Activated CD4-positive, alpha-beta T cell treated with anti-CD3 and anti-CD28 coated beads, Interleukin-2, amount 10 ng/mL, durations not matched to agents 24 days and 14 days (primary cell): ENCODE measurements around the gene EEF1G. TPM values are rescaled to one million over a fixed set of nuclear protein-coding genes. Genes with fewer than 3 reads are reported as not detected.
"Not testable (repeated sequence)": the region's sequence is repeated elsewhere in the genome, so short reads cannot be mapped to it uniquely, and the experiment has no call there.

ENCODE experiments used
- DNase-seq: peaks from one replicate; pipeline ENCODE4 v3.0.0; 2022
- H3K27ac Mint-ChIP-seq: one replicate; pipeline ENCODE4 v1.8.0; 2022; ENCODE audit warnings: mild to moderate bottlenecking, mixed read lengths
- H3K27me3 Mint-ChIP-seq: one replicate; pipeline ENCODE4 v1.8.0; 2022; ENCODE audit warnings: mixed read lengths
- H3K36me3 Mint-ChIP-seq: one replicate; pipeline ENCODE4 v1.8.0; 2022; ENCODE audit warnings: low read depth, mild to moderate bottlenecking, mixed read lengths
- H3K4me1 Mint-ChIP-seq: one replicate; pipeline ENCODE4 v1.8.0; 2021; ENCODE audit warnings: mixed read lengths
- H3K4me3 Mint-ChIP-seq: one replicate; pipeline ENCODE4 v1.8.0; 2022; ENCODE audit warnings: mild to moderate bottlenecking, moderate library complexity, mixed read lengths
- H3K9me3 Mint-ChIP-seq: one replicate; pipeline ENCODE4 v1.8.0; 2021; ENCODE audit warnings: mixed read lengths
- intact Hi-C: fragments of 100-400 bp; cut with micrococcal nuclease; formaldehyde crosslinking; loops from one replicate; pipeline ENCODE4 v1.15.1; 2023
- total RNA-seq: library from RNA; stranded (reverse); gene quantifications from 2 replicates; pipeline ENCODE4 v1.2.3, GENCODE V29; 2022

The EEF1G gene
- total RNA-seq, 1 donor from 2014 or later, result 1,271 TPM

GRCh38 chr11:62579252-62579651 lies 5.6 kb upstream of the EEF1G start:
- Mint-ChIP-seq H3K4me1 (peaks cover 14% of the 10 kb centered on the region), H3K9me3 (no peaks in the 10 kb centered on the region), H3K4me3 (no peak overlapping the region), H3K27ac (no peak overlapping the region), H3K27me3 (no peaks in the 10 kb centered on the region), H3K36me3 (peaks cover 40% of the 10 kb centered on the region)
- intact Hi-C loops, result no loop called here
- no peak for DNase-seq

GRCh38 chr11:62578541-62578940 lies 4.8 kb upstream of the EEF1G start:
- H3K36me3 Mint-ChIP-seq, result peaks cover 42% of the 10 kb centered on the region
- no peak overlapping the region for H3K27ac Mint-ChIP-seq
- no peak for DNase-seq
- no peak overlapping the region for H3K4me3 Mint-ChIP-seq
- intact Hi-C loops, result no loop called here
- no peaks in the 10 kb centered on the region for H3K27me3 Mint-ChIP-seq
- H3K9me3 Mint-ChIP-seq, result no peaks in the 10 kb centered on the region
- peaks cover 14% of the 10 kb centered on the region for H3K4me1 Mint-ChIP-seq

- intact Hi-C loops, result no loop called here
- Mint-ChIP-seq H3K27ac (no peak overlapping the region), H3K36me3 (peaks cover 54% of the 10 kb centered on the region), H3K9me3 (no peaks in the 10 kb centered on the region), H3K4me1 (peaks cover 22% of the 10 kb centered on the region), H3K27me3 (no peaks in the 10 kb centered on the region), H3K4me3 (no peak overlapping the region)
- no peak for DNase-seq
These were observed 3.5 kb upstream of the EEF1G start for GRCh38 chr11:62577046-62577714.

GRCh38 chr11:62575837-62576236 lies 2.1 kb upstream of the EEF1G start:
- H3K27me3 Mint-ChIP-seq, result no peaks in the 10 kb centered on the region
- H3K9me3 Mint-ChIP-seq, result no peaks in the 10 kb centered on the region
- peak overlapping the region; percentile 42 for H3K27ac Mint-ChIP-seq
- DNase-seq, result peak; percentile 56
- peaks cover 61% of the 10 kb centered on the region for H3K36me3 Mint-ChIP-seq
- H3K4me3 Mint-ChIP-seq, result peak overlapping the region; percentile 96
- H3K4me1 Mint-ChIP-seq, result peaks cover 31% of the 10 kb centered on the region
- intact Hi-C loops, result no loop called here

- Mint-ChIP-seq H3K4me3 (peak overlapping the region; percentile 96), H3K9me3 (no peaks in the 10 kb centered on the region), H3K27me3 (no peaks in the 10 kb centered on the region), H3K36me3 (peaks cover 64% of the 10 kb centered on the region), H3K27ac (peak overlapping the region; percentile 96), H3K4me1 (peaks cover 34% of the 10 kb centered on the region)
- intact Hi-C loops, result no loop called here
- DNase-seq, result peak; percentile 67
These were observed 1.5 kb upstream of the EEF1G start for GRCh38 chr11:62575156-62575555.

- intact Hi-C loops, result loop anchor here (1.0 kb wide), 1 partner anchor 17 kb away; the partner anchor contains the start of gene TUT1
- peak overlapping the region; percentile 96 for H3K4me3 Mint-ChIP-seq
- H3K4me1 Mint-ChIP-seq, result peaks cover 36% of the 10 kb centered on the region
- H3K27ac Mint-ChIP-seq, result peak overlapping the region; percentile 96
- H3K36me3 Mint-ChIP-seq, result peaks cover 71% of the 10 kb centered on the region
- no peaks in the 10 kb centered on the region for H3K27me3 Mint-ChIP-seq
- no peak for DNase-seq
- no peaks in the 10 kb centered on the region for H3K9me3 Mint-ChIP-seq
These were observed 826 bp upstream of the EEF1G start for GRCh38 chr11:62574363-62575071.

- DNase-seq, result peak; percentile 79
- Mint-ChIP-seq H3K27me3 (no peaks in the 10 kb centered on the region), H3K4me1 (peaks cover 39% of the 10 kb centered on the region), H3K9me3 (no peaks in the 10 kb centered on the region), H3K27ac (peak overlapping the region; percentile 96), H3K4me3 (peak overlapping the region; percentile 96), H3K36me3 (peaks cover 78% of the 10 kb centered on the region)
- intact Hi-C loops, result loop anchor here (2.0 kb wide), 2 partner anchors 16 to 74 kb away; partner anchors contain the start of gene GANAB
These were observed 592 bp downstream of the EEF1G start for GRCh38 chr11:62573006-62573591.

GRCh38 chr11:62572431-62572830 lies 1.3 kb downstream of the EEF1G start:
- Mint-ChIP-seq H3K4me1 (peaks cover 41% of the 10 kb centered on the region), H3K36me3 (peaks cover 75% of the 10 kb centered on the region), H3K4me3 (peak overlapping the region; percentile 96), H3K9me3 (no peaks in the 10 kb centered on the region), H3K27ac (peak overlapping the region; percentile 96), H3K27me3 (no peaks in the 10 kb centered on the region)
- intact Hi-C loops, result loop anchor here (2.0 kb wide), 2 partner anchors 16 to 74 kb away; partner anchors contain the start of gene GANAB
- DNase-seq, result no peak

GRCh38 chr11:62571493-62571892 lies 2.2 kb downstream of the EEF1G start:
- Mint-ChIP-seq H3K27ac (peak overlapping the region; percentile 75), H3K4me1 (peaks cover 48% of the 10 kb centered on the region), H3K4me3 (peak overlapping the region; percentile 96), H3K36me3 (peaks cover 78% of the 10 kb centered on the region)
- H3K9me3 Mint-ChIP-seq, intact Hi-C loops, DNase-seq, H3K27me3 Mint-ChIP-seq: not testable (repeated sequence)

- intact Hi-C loops, result not testable (repeated sequence)
These were observed 2.8 kb downstream of the EEF1G start for GRCh38 chr11:62570903-62571302.

GRCh38 chr11:62569611-62570010 lies 4.1 kb downstream of the EEF1G start:
- H3K9me3 Mint-ChIP-seq, result no peaks in the 10 kb centered on the region
- DNase-seq, result no peak
- intact Hi-C loops, result no loop called here
- H3K27me3 Mint-ChIP-seq, result no peaks in the 10 kb centered on the region
- H3K4me1 Mint-ChIP-seq, result peaks cover 51% of the 10 kb centered on the region
- no peak overlapping the region for H3K27ac Mint-ChIP-seq
- H3K36me3 Mint-ChIP-seq, result peaks cover 83% of the 10 kb centered on the region
- H3K4me3 Mint-ChIP-seq, result no peak overlapping the region

More at GRCh38 chr11:62570903-62571302, 2.8 kb downstream of the EEF1G start:
- Mint-ChIP-seq H3K4me3 (peak overlapping the region; percentile 96), H3K4me1 (peaks cover 54% of the 10 kb centered on the region), H3K27ac (peak overlapping the region; percentile 75), H3K36me3 (peaks cover 80% of the 10 kb centered on the region)
- DNase-seq, H3K9me3 Mint-ChIP-seq, H3K27me3 Mint-ChIP-seq: not testable (repeated sequence)

GRCh38 chr11:62567018-62567633 lies 6.6 kb downstream of the EEF1G start:
- H3K4me1 Mint-ChIP-seq, result peaks cover 44% of the 10 kb centered on the region
- peak overlapping the region; percentile 21 for H3K4me3 Mint-ChIP-seq
- peaks cover 71% of the 10 kb centered on the region for H3K36me3 Mint-ChIP-seq
- DNase-seq, result peak; percentile 57
- intact Hi-C loops, result no loop called here
- no peaks in the 10 kb centered on the region for H3K9me3 Mint-ChIP-seq
- peak overlapping the region; percentile 64 for H3K27ac Mint-ChIP-seq
- H3K27me3 Mint-ChIP-seq, result no peaks in the 10 kb centered on the region

GRCh38 chr11:62566247-62566646 lies 7.4 kb downstream of the EEF1G start:
- intact Hi-C loops, result no loop called here
- peaks cover 69% of the 10 kb centered on the region for H3K36me3 Mint-ChIP-seq
- H3K27ac Mint-ChIP-seq, result no peak overlapping the region
- no peaks in the 10 kb centered on the region for H3K9me3 Mint-ChIP-seq
- no peaks in the 10 kb centered on the region for H3K27me3 Mint-ChIP-seq
- peaks cover 42% of the 10 kb centered on the region for H3K4me1 Mint-ChIP-seq
- no peak for DNase-seq
- no peak overlapping the region for H3K4me3 Mint-ChIP-seq
